Measurements from ENCODE around the gene CHMP4A. TPM values are rescaled to one million over a fixed set of nuclear protein-coding genes. Genes with fewer than 3 reads are reported as not detected.

The CHMP4A gene
- total RNA-seq, 1 donor from 2014 or later = 32.2 TPM

DNA sequence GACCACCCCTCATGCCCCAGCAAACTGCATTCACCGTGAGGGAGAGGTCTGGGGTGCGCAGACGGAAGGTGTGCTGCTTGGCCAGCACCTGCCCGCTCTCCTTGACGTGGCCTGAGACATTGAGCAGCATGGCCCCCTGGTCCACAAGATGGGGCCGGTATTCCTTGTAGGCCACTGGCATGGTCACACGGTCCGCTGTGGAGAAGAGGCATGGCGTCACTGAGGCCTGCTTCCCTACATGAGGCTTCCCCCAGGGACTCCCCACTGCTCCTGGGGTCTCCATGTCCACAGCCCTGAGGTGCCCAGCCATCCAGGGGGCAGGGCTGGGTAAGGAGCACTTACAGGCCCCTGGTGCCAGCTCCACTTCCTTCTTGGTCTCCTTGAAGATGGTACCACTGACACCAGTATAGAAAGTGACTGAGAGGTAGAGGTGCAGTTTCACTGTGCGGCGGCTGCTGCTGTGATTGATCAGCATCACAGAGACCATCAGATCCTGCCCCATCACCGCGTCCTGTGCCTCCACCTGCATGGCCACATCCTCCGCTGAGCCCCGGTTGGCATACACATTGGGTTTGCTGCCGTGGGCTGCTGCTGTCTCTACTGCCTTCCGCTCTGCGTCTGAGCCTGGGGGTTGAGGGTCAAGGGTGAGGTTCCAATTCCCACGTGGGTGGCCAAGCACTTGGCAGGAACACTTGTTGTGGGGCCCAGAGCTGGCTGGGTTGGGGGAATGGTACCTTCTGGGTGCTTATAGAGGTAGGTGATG lies 41.5 kb upstream of the CHMP4A start:
- Histone ChIP-seq H3K36me3 (ENCODE audit: insufficient read depth, low read length) (no peaks in the 10 kb centered on the region), H3K27me3 (ENCODE audit: insufficient read depth, low read length) (no peaks in the 10 kb centered on the region), H3K9ac (ENCODE audit: low read length) (no peak overlapping the region), H3K27ac (ENCODE audit: low read depth, low read length) (no peak overlapping the region), H2AFZ (ENCODE audit: low read depth, low read length) (no peak overlapping the region), H3K4me1 (ENCODE audit: insufficient read depth, low read length) (peaks cover 14% of the 10 kb centered on the region), H3K4me2 (ENCODE audit: low read length) (no peak overlapping the region), H4K20me1 (ENCODE audit: insufficient read depth, low read length) (no peaks in the 10 kb centered on the region), H3K4me3 (ENCODE audit: insufficient read depth, low read depth, low read length) (no peak overlapping the region), H3K9me3 (ENCODE audit: insufficient read depth, low read depth, low read length) (no peaks in the 10 kb centered on the region), H3K79me2 (ENCODE audit: insufficient read depth, low read length) (no peaks in the 10 kb centered on the region)
- Mint-ChIP-seq H3K9me3 (ENCODE audit: unreplicated experiment) (no peaks in the 10 kb centered on the region), H3K4me3 (ENCODE audit: unreplicated experiment) (no peak overlapping the region), H3K36me3 (ENCODE audit: low read depth, unreplicated experiment) (peaks cover 19% of the 10 kb centered on the region), H3K4me1 (ENCODE audit: low read depth, unreplicated experiment) (peaks cover 21% of the 10 kb centered on the region), H3K27me3 (ENCODE audit: low read depth, unreplicated experiment) (peaks cover 4% of the 10 kb centered on the region), H3K27ac (ENCODE audit: unreplicated experiment) (no peak overlapping the region)
- DNase-seq (ENCODE audit: low read depth) (no peak), FAIRE-seq (no peak)
- TF ChIP-seq, protein P1, sequence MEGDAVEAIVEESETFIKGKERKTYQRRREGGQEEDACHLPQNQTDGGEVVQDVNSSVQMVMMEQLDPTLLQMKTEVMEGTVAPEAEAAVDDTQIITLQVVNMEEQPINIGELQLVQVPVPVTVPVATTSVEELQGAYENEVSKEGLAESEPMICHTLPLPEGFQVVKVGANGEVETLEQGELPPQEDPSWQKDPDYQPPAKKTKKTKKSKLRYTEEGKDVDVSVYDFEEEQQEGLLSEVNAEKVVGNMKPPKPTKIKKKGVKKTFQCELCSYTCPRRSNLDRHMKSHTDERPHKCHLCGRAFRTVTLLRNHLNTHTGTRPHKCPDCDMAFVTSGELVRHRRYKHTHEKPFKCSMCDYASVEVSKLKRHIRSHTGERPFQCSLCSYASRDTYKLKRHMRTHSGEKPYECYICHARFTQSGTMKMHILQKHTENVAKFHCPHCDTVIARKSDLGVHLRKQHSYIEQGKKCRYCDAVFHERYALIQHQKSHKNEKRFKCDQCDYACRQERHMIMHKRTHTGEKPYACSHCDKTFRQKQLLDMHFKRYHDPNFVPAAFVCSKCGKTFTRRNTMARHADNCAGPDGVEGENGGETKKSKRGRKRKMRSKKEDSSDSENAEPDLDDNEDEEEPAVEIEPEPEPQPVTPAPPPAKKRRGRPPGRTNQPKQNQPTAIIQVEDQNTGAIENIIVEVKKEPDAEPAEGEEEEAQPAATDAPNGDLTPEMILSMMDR (IDR thresholded peaks at IDR 0.05; ENCODE audit: insufficient read depth, low read depth, low read length) = no peak
- no peak for TF ChIP-seq EZH2 (IDR thresholded peaks at IDR 0.05; ENCODE audit: insufficient read depth, low read length)

DNA sequence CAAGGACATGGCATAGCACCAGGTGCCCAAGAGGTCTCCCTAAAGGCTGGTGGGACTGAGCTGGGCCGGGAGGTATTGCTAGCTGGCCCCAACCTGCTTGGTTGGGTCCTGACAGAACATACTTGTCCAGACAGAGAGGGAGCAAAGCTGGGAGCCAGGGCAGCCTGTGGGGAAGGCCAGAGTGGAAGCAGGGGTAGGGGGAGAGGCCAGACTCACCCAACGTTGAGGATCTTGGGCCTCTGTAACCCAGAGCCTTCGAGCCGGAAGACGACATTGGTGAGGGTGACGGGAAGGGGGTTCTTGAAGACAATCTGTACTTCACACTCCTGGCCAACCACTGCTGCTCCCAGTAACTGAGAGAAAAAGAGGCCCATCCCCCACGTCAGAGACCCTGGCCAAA lies 40.6 kb upstream of the CHMP4A start:
- H3K27me3 Mint-ChIP-seq (ENCODE audit: low read depth, unreplicated experiment) = peaks cover 4% of the 10 kb centered on the region
- H3K27ac Mint-ChIP-seq (ENCODE audit: unreplicated experiment) = no peak overlapping the region

More for the DNA sequence above, 40.6 kb upstream of the CHMP4A start:
- no peak overlapping the region for H3K4me3 Mint-ChIP-seq (ENCODE audit: unreplicated experiment)
- peaks cover 21% of the 10 kb centered on the region for H3K4me1 Mint-ChIP-seq (ENCODE audit: low read depth, unreplicated experiment)
- no peaks in the 10 kb centered on the region for H3K9me3 ChIP-seq (ENCODE audit: insufficient read depth, low read depth, low read length)
- no peaks in the 10 kb centered on the region for H3K9me3 Mint-ChIP-seq (ENCODE audit: unreplicated experiment)
- H3K79me2 ChIP-seq (ENCODE audit: insufficient read depth, low read length) = no peaks in the 10 kb centered on the region
- H3K36me3 Mint-ChIP-seq (ENCODE audit: low read depth, unreplicated experiment) = peaks cover 20% of the 10 kb centered on the region
- peaks cover 11% of the 10 kb centered on the region for H3K4me1 ChIP-seq (ENCODE audit: insufficient read depth, low read length)
- no peak overlapping the region for H3K4me2 ChIP-seq (ENCODE audit: low read length)
- DNase-seq (ENCODE audit: low read depth) (no peak), FAIRE-seq (no peak)
- no peak overlapping the region for H3K4me3 ChIP-seq (ENCODE audit: insufficient read depth, low read depth, low read length)
- H3K27ac ChIP-seq (ENCODE audit: low read depth, low read length) = no peak overlapping the region
- no peak overlapping the region for H2AFZ ChIP-seq (ENCODE audit: low read depth, low read length)
- TF ChIP-seq EZH2 (IDR thresholded peaks at IDR 0.05; ENCODE audit: insufficient read depth, low read length) = no peak
- TF ChIP-seq, protein P1 (IDR thresholded peaks at IDR 0.05; ENCODE audit: insufficient read depth, low read depth, low read length) = no peak
- no peaks in the 10 kb centered on the region for H3K36me3 ChIP-seq (ENCODE audit: insufficient read depth, low read length)
- H3K9ac ChIP-seq (ENCODE audit: low read length) = no peak overlapping the region
- H4K20me1 ChIP-seq (ENCODE audit: insufficient read depth, low read length) = no peaks in the 10 kb centered on the region
- H3K27me3 ChIP-seq (ENCODE audit: insufficient read depth, low read length) = no peaks in the 10 kb centered on the region

All from astrocyte (in vitro differentiated cells and primary cell).